Spleen (tissue), 7 donors: ENCODE measurements around the gene HNRNPR.

Experiments used
- CTCF ChIP-seq, 11 experiments: fragments of 200-600 bp in 7 of 11; fragments of 450-650 bp in 4 of 11; sonication (generic) in 4 of 11; IDR thresholded peaks in 8 of 11; conservative IDR thresholded peaks in 3 of 11; 1 replicate in 7 of 11; 2 replicates in 4 of 11; pipeline versions ENCODE4 v1.4.0 to v1.8.0; 2016 to 2021; ENCODE audit warnings: antibody characterized with exemption in 11 of 11, inconsistent platforms in 4 of 11, mild to moderate bottlenecking in 1 of 11
- POLR2A ChIP-seq, 3 donors: fragments of 450-650 bp; IDR thresholded peaks; one replicate each; pipeline ENCODE4 v1.5.1; 2017; ENCODE audit warnings: antibody characterized with exemption in 3 of 3, mild to moderate bottlenecking in 1 of 3
- POLR2AphosphoS5 ChIP-seq, 3 donors: sonication (generic); formaldehyde crosslinking; IDR thresholded peaks; one replicate each; pipeline ENCODE4 v1.5.1; 2017; ENCODE audit warnings: antibody characterized with exemption in 3 of 3
- donor health status: DM: no; HTN: no; CAD: no; lungs with moderate emphysema.
- donor health status: DM: no; HTN: no; CAD: no.
- donor health status: DM: no; HTN: no; CAD: no.

GRCh38 chr1:23369335-23370013 lies 25.4 kb upstream of the HNRNPR start, which contains the start of gene ZNF436:
- no peak for TF ChIP-seq CTCF (IDR thresholded peaks at IDR 0.05 in 8 of 11, conservative IDR thresholded peaks at IDR 0.05 in 3 of 11)
- TF ChIP-seq POLR2AphosphoS5 (IDR thresholded peaks at IDR 0.05) = peak in 2 of 3 donors; percentile 56 to 67
- TF ChIP-seq POLR2A (IDR thresholded peaks at IDR 0.05) = peak in 1 of 3 donors; percentile 73
